NCI-H1930 (cell line): ENCODE measurements around the gene PLA2G2F.

Experiments used
- DNase-seq, 2 experiments: peaks; one replicate each; lab custom pipeline; 2025; lab: John Stamatoyannopoulos, UW

The PLA2G2F gene

DNA sequence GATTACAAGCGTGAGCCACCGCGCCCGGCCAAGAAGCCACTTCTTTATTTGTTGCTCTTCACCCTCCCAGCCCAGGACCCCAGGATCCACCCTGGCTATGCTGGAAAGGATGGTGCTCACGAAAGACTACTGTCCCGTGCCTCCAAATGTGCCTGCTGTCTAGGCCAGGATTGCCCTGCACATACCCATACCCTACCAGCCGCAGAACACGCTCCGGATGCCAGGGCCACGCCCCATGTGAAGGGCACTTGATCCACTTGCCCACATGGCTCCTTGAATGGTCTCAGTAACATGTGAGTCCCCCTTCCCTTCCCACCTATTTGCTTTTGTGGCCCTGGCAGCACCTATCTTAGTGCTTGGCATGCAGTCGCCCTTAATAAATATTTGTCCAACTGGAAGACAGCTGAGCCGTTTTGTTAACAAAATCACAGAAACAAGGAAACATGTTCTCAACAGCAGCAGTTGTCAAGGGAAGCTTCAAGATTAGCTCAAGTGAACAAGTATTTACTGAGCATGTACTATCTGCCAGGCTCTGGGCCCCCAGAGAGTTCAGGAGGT lies 33.0 kb downstream of the PLA2G2F start:
- no peak for DNase-seq

DNA sequence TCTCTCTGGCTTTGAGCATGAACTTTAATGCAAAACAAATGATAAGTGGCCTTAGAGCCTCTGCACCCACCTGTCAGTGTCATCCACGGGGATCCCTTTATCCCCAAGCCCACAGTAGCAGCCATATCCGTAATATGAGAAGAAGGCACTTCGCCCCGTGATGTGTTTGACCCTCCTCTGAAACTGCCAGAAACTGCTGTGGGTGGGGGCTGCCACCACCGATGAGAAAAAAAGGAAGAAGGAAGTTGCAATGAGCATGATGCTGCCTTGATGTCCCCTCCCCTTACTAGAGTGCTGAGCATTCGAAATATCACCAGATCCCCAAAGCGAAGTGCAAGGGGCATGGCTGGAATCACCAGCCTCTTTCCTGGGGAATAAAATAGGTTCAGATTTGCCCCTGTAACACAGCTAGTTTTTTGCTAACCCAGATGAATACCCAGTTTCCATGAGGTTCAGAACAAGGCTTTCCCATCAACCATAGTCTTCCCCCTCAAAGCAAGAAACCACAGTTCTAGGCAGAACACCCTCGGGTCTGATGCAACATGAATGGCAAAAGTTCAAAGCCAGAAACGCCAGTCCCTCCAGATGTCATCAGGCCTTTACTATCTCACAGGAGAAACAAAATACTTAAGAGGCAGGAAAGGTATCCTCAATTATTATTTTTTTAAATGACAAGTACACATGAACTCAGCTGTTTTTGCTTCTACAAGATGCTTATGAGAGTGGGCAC lies 36.0 kb downstream of the PLA2G2F start:
- DNase-seq = no peak

DNA sequence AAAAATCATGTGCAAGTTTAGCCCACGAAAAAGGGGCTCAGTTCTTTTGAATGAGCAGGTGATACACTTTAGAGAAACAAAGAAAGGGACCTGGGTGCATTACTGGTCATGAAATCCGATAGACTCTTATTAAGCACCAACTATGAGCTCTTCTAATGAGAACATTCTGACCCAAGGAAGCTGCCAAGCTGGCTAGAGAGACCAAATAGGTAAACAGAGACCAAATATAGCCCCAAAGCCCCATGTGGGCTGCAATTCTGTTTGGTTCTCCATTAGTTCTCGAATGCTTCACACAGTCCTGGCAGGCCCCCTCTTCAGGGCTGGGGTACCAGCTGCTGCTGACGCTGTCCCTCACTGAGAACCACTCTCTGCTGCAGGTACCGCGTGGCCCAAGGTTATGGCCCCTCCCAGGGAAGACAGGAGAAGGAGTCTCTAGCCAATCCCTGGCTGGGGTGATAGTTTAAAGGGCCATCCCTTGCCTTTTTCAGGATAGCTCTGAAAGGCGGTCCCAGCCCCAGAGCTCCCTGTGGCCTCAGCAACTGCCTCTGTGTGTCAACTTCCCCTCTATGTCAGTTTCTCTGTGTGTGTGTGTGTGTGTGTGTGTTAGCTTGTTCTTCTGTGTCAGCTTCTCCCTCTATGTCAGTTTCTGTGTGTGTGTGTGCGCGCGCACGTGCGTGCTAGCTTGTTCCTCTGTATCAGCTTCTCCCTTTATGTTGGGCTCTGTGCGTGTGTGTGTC lies 39.7 kb downstream of the PLA2G2F start:
- no peak for DNase-seq

DNA sequence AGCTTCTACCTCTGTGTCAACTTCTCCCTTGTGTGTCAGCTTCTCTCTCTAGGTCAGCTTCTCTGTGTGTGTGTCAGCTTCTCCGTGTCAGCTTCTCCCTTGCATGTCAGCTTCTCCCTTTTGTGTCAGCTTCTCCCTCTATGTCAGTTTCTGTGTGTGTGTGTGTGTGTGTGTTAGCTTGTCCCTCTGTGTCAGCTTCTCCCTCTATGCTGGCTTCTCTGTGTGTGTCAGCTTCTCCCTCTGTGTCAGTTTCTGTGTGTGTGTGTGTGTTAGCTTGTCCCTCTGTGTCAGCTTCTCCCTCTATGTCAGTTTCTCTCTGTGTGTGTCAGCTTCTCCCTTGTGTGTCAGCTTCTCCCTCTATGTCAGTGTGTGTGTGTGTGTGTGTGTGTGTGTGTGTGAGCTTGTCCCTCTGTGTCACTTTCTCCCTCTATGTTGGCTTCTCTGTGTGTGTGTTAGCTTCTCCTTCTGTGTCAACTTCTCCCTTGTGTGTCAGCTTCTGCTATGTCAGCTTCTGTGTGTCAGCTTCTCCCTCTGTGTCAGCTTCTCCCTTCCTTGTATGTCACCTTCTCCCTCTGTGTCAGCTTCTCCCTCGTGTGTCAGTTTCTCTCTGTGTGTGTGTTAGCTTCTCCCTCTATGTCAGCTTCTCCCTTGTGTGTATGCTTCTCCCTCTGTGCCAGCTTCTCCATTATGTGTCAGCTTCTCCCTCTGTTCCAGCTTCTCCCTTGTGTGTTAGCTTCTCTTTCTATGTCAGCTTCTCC lies 40.4 kb downstream of the PLA2G2F start:
- no peak for DNase-seq

DNA sequence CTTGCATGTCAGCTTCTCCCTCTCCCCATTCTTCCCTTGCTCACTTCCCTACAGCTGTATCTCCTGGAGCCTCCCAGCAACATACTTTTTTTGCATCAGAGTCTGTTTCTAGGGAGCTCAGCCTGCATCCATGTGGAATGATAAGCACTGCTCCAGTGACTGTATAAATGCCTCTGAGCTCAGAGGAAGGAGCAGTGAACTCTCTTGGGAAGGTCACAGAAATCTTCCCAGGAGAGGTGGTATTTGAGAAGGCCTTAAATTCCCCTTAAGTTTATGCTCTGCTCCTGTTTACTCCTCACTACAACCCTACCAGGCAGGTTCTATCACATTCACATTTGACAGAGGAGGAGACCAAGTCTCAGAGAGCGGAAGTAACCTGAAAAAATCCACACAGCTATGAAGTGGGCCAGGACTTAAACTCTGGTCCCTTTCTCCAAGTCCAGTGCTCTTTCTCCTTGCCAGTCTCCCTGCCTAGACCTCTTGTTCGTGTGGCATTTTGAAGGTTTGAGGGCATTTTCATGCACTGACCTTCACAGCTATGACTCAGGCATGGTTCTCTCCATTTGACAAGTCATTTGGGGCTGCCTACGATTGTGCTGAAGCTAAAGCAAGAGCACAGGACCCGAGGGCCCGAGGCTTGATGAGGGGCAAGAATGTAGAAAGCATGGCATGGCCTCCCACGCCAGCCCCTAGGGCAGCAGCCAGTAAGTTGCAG lies 41.2 kb downstream of the PLA2G2F start:
- no peak for DNase-seq

DNA sequence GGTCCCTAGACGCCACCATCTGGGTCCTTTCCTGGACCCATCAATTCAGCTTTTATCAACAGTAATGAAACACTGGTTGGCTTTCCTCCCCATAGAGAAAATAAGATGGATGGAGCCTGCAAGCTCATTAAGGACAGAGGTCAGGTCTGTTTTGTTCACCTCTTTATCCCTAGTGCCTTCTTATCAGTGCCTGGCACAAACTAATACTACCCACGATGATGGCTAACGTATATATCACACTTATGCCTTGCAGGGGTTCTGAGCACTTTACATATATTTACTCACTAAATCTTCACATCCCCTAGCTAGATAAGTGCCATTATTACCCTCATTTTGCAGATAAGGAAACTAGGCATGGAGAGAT lies 41.7 kb downstream of the PLA2G2F start:
- no peak for DNase-seq

DNA sequence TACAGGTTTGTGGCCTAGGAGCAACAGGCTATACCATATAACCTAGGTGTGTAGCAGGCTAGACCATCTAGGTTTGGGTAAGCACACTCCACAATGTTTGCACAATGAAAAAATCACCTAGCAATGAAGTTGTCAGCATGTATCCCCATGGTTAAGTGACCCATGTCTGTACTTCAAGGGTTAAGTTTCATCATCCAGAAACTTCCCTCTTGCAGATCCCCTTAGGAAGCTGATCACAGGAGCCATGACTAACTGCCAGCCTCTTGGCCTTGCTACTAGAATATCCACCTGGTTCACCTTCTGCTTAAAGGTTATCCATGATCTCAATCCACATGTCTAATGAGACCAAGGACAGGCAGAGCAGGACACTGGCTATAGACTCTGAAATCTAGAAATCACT lies 43.3 kb downstream of the PLA2G2F start:
- no peak for DNase-seq

DNA sequence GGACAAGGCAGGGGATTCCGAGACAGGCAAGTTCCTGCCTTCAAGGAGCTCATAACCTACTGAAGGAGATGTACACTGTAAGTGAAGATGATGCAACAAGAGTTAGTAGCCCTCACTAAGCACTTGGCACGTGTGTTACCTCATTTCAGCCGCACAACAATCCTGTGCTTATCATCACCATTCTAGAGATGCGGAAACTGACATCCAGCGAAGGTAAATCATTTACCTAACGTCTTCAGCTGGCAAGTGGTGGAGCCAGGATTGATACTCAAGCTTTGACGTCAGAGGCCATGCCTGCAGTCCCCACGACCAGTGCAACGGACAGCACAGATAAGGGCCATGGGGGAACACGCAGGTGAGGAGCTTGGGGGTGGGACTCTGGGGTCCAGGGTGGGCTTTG lies 43.9 kb downstream of the PLA2G2F start:
- DNase-seq = no peak

DNA sequence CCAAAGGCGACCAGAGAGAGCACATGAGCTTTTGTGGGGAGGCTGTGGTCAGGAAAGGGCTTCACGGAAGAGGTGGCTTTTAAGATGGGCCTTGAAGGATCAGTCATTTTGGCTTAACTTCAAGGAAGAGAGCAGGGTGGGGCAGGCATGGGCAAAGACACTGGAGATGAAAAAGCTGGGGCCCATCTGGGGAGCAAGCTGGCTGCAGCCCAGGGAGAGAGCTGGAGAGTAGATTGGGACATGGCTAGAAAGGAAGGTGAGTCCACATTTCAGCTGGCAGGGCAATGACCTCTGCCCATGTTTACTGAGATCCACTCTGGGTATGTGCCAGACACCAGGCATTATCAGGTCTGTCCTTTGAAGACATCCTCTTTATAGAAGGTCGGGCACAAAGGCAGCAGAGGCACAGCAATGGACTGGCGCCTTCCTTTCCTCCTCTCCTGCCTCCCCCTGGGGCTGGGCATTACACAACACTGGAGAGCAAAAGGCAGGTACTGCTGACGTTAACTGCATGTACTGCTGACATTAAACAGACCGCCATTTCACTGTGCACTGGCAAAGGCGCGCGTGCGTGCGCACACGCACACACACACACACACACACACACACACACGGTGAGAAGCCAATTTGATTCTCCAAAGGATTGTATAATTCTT lies 44.6 kb downstream of the PLA2G2F start:
- DNase-seq = no peak

DNA sequence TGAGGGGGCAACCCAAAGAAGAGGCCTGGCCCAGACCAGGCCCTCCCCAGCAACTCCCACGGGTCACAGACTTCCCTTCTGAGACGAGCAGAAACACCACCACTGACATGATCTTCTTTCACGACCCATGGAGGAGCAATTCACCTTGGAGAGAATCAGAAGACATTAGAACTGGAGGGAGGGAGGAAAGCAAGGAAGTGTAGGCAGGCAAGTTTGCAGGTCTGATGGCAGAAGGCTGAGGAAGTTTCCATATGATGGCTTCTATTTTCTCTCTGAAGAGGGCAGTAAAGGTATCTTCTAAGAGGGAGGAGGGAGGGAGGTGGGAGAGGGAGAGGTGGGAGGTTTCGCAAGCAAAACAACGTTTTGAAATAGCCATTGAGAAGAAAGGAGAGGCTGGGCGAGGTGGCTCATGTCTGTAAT lies 45.4 kb downstream of the PLA2G2F start:
- no peak for DNase-seq

DNA sequence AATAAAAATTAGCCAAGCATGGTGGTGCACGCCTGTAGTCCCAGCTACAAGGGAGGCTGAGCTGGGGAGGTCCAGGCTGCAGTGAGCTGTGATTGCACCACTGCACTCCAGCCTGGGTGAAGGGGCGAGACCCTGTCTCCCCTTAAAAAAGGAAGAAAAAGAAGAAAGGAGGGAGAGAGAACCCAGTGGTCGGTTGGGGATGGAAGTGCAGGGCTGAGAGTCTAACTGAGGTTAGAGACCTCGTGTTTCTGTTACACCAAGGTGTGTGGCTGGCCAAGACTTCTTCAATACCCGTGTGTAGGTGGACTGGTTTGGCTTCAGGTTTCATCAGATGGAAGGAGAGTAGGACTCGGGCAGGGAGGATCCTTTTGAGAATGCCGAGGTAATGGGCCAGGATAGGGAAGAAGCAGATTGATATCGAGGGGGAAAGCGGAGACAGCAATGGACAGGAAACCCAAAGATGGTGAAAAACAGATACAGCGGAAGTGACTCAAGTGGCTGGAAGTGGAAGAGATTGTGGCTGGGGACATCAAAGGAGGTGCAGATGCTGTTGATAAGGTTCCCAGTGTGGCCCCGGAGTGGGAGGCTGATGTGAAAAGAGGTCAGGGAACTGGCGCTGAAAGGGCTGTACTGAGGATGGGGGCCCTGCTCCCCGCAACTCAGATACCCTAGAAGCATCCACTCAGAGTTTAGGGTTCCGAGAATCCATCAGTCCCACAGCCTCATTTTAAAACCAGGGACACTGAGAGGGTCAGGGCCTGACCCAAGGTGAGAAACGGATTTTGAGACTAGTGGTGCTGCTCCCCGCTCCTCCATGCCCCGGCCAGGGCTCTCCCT lies 46.1 kb downstream of the PLA2G2F start:
- DNase-seq = no peak

DNA sequence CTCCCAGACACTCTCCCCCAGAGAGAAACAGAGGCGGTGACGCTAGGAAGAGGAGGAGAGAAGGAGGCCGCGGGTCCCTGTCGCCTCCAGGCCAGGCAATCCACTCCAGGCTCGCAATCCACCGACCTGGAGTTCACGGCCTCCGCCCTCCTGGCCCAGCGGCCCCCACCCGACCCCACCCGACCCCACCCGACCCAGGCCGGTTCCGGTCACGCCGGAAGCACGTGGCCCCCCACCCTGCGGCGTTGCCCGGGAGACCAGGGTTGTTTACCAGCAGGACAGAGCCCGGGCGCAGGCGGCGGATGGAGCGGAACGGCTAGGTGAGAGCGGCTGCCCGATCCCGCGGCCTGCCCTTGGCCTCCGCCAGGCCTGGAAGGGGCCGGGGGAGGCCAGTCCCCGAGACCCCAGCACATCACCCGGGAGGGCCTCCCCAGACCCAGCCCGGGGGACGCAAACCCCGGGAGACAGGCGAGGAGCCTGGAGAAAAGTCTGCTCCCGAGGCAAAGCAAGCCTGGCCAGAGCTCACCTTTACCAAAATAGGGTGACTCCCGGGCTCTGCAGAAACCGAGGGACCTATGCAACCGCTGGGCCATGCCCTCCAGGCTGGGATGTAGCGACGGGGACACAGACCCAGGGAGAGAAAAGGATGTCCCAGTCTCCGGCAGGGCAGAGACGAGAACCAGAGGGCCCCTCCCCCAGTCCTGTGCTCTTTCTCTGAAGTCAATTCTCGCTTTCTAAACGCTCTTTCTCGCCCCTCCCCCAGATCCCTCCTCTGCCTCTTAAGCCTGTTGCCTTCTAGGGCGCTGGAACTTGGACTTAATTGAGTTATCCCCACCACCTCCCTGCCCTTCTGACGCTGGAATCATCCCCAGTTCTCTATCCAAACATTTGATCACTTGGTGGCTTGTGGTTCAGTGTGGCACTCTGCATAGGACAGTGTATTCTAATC lies 47.0 kb downstream of the PLA2G2F start, which contains the start of the genes PLA2G2C and UBXN10:
TSS of gene PLA2G2C (minus strand) at position 685 of the 949 bp plus-strand sequence. CDS start 9,155 bp downstream, outside the sequence.
TSS of gene UBXN10 (plus strand) at position 263 of the 949 bp plus-strand sequence. CDS start 4,466 bp downstream, outside the sequence.
- peak in 1 of 2 experiments; percentile 15 for DNase-seq

DNA sequence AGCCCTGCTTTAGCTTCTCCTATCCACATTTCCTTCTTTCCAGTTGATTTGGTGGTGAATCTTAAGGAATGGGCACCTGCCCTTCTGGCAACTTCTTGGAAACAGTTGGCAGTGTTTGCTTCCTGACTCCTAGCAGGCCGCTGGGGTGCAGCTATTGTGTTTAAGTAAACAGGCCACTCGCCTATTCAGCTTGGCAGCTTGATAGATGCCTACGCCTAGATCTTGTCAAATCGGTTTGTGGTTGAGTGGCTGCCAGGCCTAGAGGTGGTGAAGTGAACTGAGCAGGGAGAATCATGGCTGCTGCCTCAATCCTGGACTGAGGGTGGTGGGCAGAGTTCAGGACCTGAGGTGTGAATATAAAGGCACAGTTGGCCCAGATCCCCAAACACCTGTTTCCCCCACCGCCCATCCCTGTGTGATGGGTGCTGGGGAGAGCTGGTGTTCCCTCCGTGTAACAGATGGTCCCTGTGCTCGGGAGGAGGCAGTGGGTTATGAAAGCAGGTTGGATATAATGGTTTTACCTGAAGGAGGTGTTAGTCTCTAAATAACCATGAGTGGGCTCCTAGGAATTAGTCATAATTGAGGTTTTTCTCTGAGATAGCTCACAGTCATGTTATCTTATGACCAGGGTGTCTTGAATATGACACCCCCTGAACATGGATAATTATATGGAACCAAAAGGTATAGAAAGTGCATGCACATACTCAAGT lies 48.1 kb downstream of the PLA2G2F start:
- DNase-seq = no peak

DNA sequence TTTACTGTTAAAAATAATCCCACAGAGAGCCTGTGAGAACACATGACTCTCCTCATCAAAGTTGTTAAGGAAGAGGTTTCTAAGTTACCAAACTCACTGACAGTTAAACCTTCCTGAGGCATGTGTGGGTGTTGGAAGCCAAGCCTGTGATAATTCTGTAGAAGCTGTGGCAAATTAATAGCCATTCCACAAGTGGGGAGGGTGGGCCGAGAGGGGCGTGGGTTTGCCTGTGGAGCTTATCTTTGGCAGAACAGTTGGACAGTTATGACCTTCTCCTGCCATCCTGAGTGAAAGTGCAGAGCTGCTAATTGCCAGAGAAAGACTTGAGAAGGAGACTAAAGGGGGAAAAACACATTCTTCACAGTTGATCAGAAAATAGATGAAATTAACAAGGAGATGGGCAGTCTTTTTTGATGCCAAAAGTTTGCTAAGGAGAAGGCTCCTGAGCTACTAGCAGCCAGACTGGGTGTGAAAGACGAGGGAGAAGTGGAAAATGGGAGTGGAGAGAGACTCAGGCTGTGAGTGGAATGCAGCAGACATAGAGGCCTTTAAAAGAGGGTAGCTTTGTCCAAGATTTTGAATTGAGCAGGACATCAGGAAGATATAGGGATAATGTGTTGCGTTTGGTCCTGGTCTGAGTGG lies 48.8 kb downstream of the PLA2G2F start:
- no peak for DNase-seq

DNA sequence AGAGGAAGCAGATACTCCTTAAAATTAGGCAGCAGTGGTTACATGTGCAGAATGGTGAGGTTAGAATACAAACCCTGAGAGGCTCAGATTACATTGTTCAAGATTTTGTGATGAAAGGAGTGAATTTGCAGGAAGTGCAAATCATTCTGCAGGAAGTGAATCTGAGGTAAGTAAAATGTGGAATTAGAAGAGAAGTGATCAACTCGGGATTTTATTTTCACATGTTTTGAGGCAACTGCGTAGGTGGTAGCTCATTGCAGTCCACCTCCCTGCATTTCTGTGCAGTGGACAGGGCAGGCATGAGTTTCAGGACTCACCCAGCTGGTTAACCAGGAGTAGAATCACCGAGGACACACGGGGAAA lies 49.3 kb downstream of the PLA2G2F start:
- DNase-seq = no peak

DNA sequence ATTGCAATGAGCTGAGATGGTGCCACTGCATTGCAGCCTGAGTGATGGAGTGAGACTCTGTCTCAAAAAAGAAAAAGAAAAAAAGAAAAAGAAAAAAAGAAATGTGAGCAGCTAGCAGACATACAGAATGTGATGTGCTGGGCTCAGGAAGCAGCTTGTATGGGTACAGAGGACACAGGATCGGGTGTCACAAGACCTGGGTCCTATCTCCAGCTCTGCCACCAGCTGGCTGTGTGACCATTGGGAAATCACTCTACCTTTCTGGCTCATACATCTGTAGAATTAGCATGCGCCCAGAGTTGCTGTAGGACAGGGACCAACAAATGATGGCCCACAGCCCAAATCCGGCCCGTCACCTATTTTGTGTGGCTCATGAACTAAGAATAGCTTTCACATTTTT lies 50.5 kb downstream of the PLA2G2F start:
- no peak for DNase-seq

DNA sequence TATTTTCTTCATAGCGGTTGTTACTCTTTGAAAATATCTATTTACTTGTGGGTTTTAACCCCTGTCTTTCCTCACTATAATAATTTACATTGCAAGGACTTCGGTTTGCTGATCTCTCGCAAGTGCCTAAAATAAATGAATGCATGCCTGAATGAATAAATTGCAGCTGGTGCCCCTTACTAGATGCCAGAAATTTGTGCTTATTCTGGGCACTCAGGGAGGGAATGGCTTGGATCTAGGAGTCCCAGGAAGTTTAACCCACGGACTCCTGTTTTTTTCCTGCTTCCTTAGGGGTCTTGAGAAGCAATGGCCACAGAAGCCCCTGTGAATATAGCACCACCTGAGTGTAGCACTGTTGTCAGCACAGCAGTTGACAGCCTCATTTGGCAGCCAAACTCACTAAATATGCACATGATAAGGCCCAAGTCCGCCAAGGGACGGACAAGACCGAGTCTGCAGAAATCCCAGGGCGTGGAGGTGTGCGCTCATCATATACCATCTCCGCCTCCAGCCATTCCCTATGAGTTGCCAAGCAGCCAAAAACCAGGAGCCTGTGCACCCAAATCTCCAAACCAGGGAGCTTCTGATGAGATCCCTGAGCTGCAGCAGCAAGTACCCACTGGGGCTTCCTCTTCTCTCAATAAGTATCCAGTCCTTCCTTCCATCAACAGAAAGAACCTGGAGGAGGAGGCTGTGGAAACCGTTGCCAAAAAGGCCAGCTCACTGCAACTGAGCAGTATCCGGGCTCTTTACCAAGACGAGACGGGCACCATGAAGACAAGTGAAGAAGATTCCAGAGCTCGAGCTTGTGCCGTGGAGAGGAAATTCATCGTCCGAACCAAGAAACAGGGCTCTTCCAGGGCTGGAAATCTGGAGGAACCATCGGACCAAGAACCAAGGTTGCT lies 51.4 kb downstream of the PLA2G2F start:
- DNase-seq = no peak
